Posterior vena cava (tissue), 2 donors: ENCODE results near the gene RRAS2. TPM values are rescaled to one million over a fixed set of nuclear protein-coding genes. Genes with fewer than 3 reads are reported as not detected.
"Not testable (repeated sequence)": the region's sequence is repeated elsewhere in the genome, so short reads cannot be mapped to it uniquely, and the experiment has no call there.

Source experiments
- DNase-seq: peaks from one replicate; pipeline ENCODE4 v3.0.0-alpha.2; 2020; ENCODE audit warnings: low spot score
- intact Hi-C, 2 donors: fragments of 100-400 bp; cut with DNase I; formaldehyde crosslinking; loops; one replicate each; pipeline versions ENCODE4 v1.14.1 to v1.14.2; 2022 to 2023
- total RNA-seq, 2 donors: library from RNA; stranded (reverse); fragmentation: NEBNext Ultra II Directional; extraction: Animal tissue kit (Norgen Biotek cat#: 25700); gene quantifications; one replicate each; pipeline ENCODE4 v1.2.1, GENCODE V29; 2021
- donor health status: DM: yes; HTN: yes; CAD: no.
- donor health status: DM: yes; HTN: yes; CAD: no.

The RRAS2 gene
- total RNA-seq, 2 donors from 2014 or later, result 15.8 to 31.3 TPM

DNA sequence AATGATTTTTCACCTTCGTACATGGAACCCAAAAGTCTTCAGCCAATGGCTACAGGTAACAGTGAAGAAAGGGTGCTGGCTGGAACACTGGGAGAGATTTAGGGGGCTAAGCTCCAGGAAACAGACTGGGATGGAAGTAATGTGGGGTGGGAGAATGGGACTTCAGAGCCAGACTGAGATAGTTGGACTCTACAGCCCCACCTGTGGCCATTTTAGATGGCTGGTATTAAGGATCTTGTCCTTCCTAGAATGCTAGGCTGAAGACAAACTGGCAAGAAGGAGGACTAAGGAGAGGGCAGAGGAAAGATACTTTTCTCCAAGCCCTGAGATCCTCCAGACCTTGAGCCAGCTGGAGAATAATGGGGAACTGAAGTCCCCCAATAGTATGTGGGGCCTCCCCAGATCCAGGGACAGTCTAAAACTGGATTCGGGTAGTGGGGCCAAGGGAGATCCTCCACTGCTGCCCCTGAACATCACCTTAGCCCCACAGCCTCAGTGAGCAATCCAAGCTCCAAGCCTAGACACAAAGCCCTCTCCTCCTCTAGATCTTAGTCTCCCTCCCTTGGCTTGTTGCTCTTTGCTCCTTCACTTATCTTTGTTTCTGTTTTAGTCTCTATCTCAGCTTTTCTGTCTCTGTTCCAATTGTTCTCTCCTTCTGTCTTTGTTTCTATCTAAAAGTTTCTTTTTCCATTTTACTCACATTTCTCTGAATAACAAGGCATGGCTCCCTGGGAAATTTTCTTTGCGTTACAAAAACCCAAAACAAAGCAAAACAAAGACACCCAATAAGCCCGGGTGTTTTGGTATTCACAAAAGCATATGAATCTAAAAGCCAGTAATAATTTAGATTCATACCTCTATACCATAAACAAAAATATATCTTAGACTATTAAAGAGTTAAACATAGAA, 16.2 kb upstream of the RRAS2 start:
- intact Hi-C loops, result no loop called here
- no peak for DNase-seq

DNA sequence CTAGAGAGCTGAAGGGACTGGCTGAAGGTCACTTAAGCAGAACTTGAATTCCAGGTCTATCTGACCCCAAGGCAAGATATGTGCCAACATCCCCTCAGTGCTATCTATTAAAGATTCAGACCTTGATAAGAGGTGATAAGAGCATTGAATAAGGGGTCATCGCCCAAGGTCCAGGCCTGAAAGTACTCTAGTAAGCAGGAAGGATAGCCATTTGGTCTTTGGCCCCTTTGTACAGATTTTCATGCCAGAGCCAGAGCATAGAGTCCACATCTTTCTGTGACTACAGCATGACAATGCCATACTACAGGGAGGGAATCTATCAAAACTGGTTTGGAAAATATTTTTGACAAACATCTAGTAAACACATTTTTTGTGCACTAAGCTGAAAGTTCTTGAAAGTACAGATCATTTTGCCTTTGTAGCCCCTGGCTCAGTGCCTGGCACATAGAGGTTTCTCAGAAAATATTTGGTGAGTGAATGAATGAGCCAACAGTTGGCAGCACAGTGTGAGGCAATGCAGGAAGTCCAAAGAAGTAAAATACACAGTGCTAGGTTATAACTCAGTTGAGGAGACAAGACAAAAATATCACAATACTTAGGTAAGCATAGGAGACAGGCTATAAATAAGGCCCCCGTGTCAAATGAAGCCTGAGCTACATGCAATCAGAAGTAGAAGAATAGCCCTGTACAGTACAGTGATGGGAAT, 15.1 kb upstream of the RRAS2 start:
- no peak for DNase-seq
- intact Hi-C loops, result no loop called here

- intact Hi-C loops, result no loop called here
- DNase-seq, result no peak
Observed at GRCh38 chr11:14372011-14372410, 13.0 kb upstream of the RRAS2 start.

DNA sequence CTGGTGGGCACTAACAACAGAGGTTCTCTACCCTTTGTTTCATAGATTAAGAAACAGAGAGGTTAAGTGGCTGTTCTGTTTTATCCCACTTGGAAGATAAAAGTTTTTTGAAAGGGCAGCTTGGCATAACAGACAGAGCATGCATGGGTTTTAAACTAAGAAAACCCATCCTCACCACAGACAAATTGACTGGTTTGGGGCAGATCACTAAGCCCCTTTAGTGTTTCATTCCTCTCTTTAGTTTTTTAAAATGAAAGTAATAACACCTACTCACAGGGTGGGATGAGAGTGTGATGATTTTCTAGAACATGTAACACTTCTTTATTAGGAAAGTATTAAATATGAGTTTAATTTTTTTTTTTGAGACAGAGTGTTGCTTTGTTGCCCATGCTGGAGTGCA, 12.3 kb upstream of the RRAS2 start:
- intact Hi-C loops, result no loop called here

GRCh38 chr11:14370496-14370895, 11.5 kb upstream of the RRAS2 start:
- DNase-seq, result no peak
- intact Hi-C loops, result no loop called here

More for the DNA sequence above, 12.3 kb upstream of the RRAS2 start:
- no peak for DNase-seq

- intact Hi-C loops, result no loop called here
- no peak for DNase-seq
Observed at GRCh38 chr11:14369598-14369997, 10.6 kb upstream of the RRAS2 start.

- intact Hi-C loops, result no loop called here
- DNase-seq, result no peak
Observed at GRCh38 chr11:14366936-14367335, 8.0 kb upstream of the RRAS2 start.

- intact Hi-C loops, result no loop called here
- DNase-seq, result no peak
Observed at GRCh38 chr11:14364322-14364721, 5.3 kb upstream of the RRAS2 start.

- intact Hi-C loops, result no loop called here
- no peak for DNase-seq
Observed at GRCh38 chr11:14362611-14363010, 3.6 kb upstream of the RRAS2 start.

DNA sequence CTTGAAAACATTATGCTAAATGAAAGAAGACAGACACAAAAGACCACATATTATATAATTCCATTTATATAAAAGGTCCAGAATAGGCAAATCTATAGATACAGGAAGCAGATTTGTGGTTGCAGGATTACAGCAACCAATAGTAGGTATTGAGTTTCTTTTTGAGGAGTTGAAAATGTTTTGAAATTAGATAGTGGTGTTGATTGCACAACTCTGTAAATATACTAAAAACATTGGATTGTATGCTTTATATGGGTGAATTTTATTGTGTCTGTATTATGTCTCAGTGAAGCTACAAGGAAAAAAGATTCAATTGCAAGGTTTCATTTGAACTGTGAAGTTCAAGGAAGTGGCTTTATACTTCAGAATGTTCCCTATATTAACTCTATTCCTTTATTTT, 3.0 kb upstream of the RRAS2 start:
- no peak for DNase-seq
- intact Hi-C loops, result no loop called here

DNA sequence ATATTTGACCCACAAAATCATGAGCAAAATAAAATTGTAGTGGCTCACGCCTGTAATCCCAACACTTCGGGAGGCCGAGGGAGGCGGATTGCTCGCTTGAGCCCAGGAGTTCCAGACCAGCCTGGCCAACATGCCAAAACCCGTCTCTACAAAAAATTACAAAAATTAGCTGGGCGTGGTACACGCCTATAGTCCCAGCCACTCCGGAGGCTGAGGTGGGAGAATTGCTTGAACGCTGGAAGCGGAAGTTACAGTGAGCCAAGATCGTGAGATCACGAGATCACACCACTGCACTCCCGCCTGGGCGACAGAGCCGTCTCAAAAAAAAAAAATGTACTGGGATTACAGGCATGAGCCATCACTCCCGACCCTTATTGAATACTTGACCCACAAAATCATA, 2.0 kb upstream of the RRAS2 start:
- no peak for DNase-seq
- intact Hi-C loops, result no loop called here

GRCh38 chr11:14359501-14360031, 583 bp upstream of the RRAS2 start:
- no peak for DNase-seq
- intact Hi-C loops, result loop anchor here in 1 of 2 donors (10.0 kb wide), 1 partner anchor 95 kb away; no protein-coding TSS in a partner anchor

DNA sequence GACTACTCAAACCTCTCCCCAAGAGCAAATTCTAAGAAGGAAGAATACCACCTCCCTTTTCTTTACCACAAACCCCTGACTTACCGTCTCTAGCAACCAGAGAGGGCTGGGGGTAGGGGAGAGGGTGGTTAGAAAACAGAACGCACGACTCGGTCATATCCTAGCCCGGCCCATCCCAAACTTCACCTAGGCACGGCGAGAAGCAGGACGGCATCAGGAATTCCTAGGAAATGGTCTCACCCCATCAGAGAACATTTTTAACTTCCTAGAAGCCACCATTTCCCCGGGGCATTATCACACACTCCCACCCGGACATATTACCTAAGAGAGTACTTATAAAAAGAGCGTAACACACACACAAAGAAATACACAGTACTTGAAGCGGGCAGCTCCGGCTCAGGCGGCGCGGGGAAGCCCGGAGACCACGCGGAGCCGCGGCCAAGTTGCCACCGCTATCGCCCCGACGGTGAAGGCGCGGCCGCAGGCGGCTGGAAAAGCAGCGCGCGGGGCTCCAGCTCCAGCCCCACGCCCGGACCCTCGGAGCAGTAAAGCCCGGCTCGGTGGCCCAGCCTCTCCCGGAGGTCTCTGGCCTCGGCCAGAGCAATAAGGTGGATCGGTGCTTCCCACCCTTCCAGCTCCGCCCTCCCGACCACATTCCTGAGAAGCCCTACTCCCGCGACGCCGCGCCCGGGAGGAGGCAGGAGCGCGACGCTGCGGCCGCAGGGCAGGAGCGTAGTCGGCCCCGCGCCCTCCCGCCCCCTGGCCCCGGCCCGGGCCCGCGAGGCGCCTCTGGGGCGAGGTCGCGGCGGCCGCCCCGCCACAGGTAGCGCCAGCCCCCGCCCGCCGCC, 878 bp downstream of the RRAS2 start:
- DNase-seq, result no peak
- intact Hi-C loops, result loop anchor here in 1 of 2 donors (10.0 kb wide), 1 partner anchor 97 kb away; no protein-coding TSS in a partner anchor

- DNase-seq, result no peak
- intact Hi-C loops, result loop anchor here in 1 of 2 donors (10.0 kb wide), 1 partner anchor 98 kb away; no protein-coding TSS in a partner anchor
Observed at GRCh38 chr11:14356342-14356741, 2.6 kb downstream of the RRAS2 start.

DNA sequence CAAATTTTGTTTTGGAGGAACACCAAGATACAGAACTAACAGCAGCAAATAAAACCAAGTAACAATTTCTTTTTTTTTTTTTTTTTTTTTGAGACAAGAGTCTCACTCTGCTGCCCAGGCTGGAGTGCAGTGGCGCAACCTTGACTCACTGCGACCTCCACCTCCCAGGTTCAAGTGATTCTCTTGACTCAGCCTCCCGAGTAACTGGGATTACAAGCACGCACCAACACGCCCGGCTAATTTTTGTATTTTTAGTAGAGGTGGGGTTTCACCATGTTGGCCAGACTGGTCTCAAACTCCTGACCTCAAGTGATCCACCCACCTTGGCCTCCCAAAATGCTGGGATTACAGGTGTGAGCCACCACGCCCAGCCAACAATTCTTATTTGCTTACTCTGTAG, 4.4 kb downstream of the RRAS2 start:
- not testable (repeated sequence) for DNase-seq
- intact Hi-C loops, result loop anchor here in 1 of 2 donors (10.0 kb wide), 1 partner anchor 100 kb away; no protein-coding TSS in a partner anchor

DNA sequence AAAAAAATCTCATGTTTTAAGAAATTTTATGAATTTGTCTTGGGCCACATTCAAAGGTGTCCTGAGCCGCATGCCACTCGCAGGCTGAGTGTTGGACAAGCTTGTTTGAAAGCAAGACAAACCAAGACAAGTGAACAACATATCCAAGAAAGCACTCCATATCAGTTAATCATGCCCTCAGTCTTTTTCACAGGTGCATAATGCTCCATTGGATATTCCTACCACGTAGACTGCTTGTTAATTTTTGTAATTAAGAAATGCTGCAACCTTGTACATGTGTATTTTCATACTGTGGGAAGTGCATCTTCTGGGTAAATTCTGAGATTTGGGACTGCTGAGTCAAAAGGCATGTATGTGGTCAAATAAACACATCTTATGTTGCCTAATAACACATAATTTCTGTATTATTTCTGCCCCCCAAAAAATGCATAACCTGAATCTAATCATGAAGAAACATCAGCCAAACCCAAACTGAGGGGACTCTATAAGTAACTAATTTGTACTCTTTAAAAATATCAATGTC, 8.2 kb downstream of the RRAS2 start:
- DNase-seq, result no peak
- intact Hi-C loops, result loop anchor here in 1 of 2 donors (10.0 kb wide), 1 partner anchor 104 kb away; no protein-coding TSS in a partner anchor

DNA sequence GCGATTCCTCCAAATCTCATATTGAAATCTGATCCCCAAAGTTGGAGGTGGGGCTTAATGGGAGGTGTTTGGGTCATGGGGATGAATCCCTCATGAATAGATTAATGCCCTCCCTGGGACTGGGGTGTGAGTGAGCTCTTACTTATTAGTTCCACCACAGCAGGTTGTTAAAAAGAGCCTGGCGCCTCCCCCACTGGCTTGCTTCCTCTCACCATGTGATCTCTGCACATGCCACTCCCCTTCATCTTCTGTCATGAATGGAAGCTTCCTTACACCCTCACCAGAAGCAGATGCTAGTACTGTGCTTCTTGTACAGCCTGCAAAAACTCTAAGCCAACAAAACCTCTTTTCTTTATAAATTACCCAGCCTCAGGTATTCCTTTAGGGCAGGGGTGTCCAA, 8.8 kb downstream of the RRAS2 start:
- intact Hi-C loops, result loop anchor here in 1 of 2 donors (10.0 kb wide), 1 partner anchor 105 kb away; no protein-coding TSS in a partner anchor
- DNase-seq, result no peak

- intact Hi-C loops, result no loop called here
- DNase-seq, result no peak
Observed at GRCh38 chr11:14347991-14348390, 11.0 kb downstream of the RRAS2 start.

- no peak for DNase-seq
- intact Hi-C loops, result no loop called here
Observed at GRCh38 chr11:14347494-14347893, 11.5 kb downstream of the RRAS2 start.
